Neural progenitor cell (in vitro differentiated cells): ENCODE data around the gene IL2RG. TPM values are rescaled to one million over a fixed set of nuclear protein-coding genes. Genes with fewer than 3 reads are reported as not detected.

ENCODE experiments used
- DNase-seq: peaks from one replicate; pipeline ENCODE4 v3.0.0-alpha.2; 2016; ENCODE audit warnings: low spot score
- H2AFZ ChIP-seq: fragments of 200-600 bp; sonication (generic); replicated peaks from 2 replicates; pipeline ENCODE4 v1.6.1; 2016; ENCODE audit warnings: antibody characterized with exemption
- H3F3A ChIP-seq: fragments of 200-600 bp; sonication (generic); 2 replicates; pipeline ENCODE4 v1.6.1; 2016; ENCODE audit warnings: antibody characterized with exemption, low read depth
- H3K27ac ChIP-seq: fragments of 200-600 bp; sonication (generic); 2 replicates; pipeline ENCODE4 v1.5.1; 2016; ENCODE audit warnings: mild to moderate bottlenecking
- H3K27me3 ChIP-seq: fragments of 200-600 bp; sonication (generic); 2 replicates; pipeline ENCODE4 v1.6.1; 2016; ENCODE audit warnings: mild to moderate bottlenecking, moderate library complexity
- H3K36me3 ChIP-seq: fragments of 200-600 bp; sonication (generic); 2 replicates; pipeline ENCODE4 v1.5.1; 2016
- H3K4me1 ChIP-seq: fragments of 200-600 bp; sonication (generic); 2 replicates; pipeline ENCODE4 v1.6.1; 2016; ENCODE audit warnings: mixed run types
- H3K4me2 ChIP-seq: fragments of 200-600 bp; sonication (generic); 2 replicates; pipeline ENCODE4 v1.6.1; 2016
- H3K4me3 ChIP-seq: fragments of 200-600 bp; sonication (generic); 2 replicates; pipeline ENCODE4 v1.5.1; 2016
- H3K79me2 ChIP-seq: fragments of 200-600 bp; sonication (generic); 2 replicates; pipeline ENCODE4 v1.6.1; 2016; ENCODE audit warnings: low read depth
- H3K9ac ChIP-seq: fragments of 200-600 bp; sonication (generic); 2 replicates; pipeline ENCODE4 v1.6.1; 2016
- H3K9me3 ChIP-seq: fragments of 200-600 bp; sonication (generic); 2 replicates; pipeline ENCODE4 v1.5.1; 2016; ENCODE audit warnings: low read depth
- H4K20me1 ChIP-seq: fragments of 200-600 bp; sonication (generic); 2 replicates; pipeline ENCODE4 v1.6.1; 2016; ENCODE audit warnings: low read depth
- H3K27ac Mint-ChIP-seq: 3 replicates; pipeline ENCODE4 v1.8.0; 2021; ENCODE audit warnings: mixed read lengths
- H3K27me3 Mint-ChIP-seq: 2 replicates; pipeline ENCODE4 v1.8.0; 2022; ENCODE audit warnings: low read depth, mild to moderate bottlenecking, inconsistent platforms, moderate library complexity, mixed read lengths; ENCODE audit not compliant: insufficient read depth
- H3K36me3 Mint-ChIP-seq: 3 replicates; pipeline ENCODE4 v1.8.0; 2021; ENCODE audit warnings: mixed read lengths
- H3K4me1 Mint-ChIP-seq: 3 replicates; pipeline ENCODE4 v1.8.0; 2021; ENCODE audit warnings: mixed read lengths
- H3K4me3 Mint-ChIP-seq: 3 replicates; pipeline ENCODE4 v1.8.0; 2021; ENCODE audit warnings: mild to moderate bottlenecking, moderate library complexity, mixed read lengths
- H3K9me3 Mint-ChIP-seq: 3 replicates; pipeline ENCODE4 v1.8.0; 2020; ENCODE audit warnings: mixed read lengths
- EZH2 ChIP-seq: fragments of 200-600 bp; sonication (generic); IDR thresholded peaks from 2 replicates; pipeline ENCODE4 v1.6.1; 2017; ENCODE audit warnings: antibody characterized with exemption, mild to moderate bottlenecking, moderate library complexity
- EZH2phosphoT487 ChIP-seq: fragments of 200-600 bp; sonication (generic); IDR thresholded peaks from 2 replicates; pipeline ENCODE4 v1.6.1; 2017; ENCODE audit warnings: antibody characterized with exemption
- total RNA-seq: library from RNA; depleted of rRNA; stranded (reverse); fragments of >200 nt; gene quantifications from 2 replicates; pipeline ENCODE4 v1.2.3, GENCODE V29; 2015; ENCODE audit warnings: low replicate concordance
- TF ChIP-seq, protein P1 (sequence below): fragments of 200-600 bp; sonication (generic); IDR thresholded peaks from 2 replicates; pipeline ENCODE4 v1.5.1; 2017; ENCODE audit warnings: antibody characterized with exemption, mild to moderate bottlenecking

IL2RG gene
- total RNA-seq, 1 donor from 2014 or later = not detected

DNA sequence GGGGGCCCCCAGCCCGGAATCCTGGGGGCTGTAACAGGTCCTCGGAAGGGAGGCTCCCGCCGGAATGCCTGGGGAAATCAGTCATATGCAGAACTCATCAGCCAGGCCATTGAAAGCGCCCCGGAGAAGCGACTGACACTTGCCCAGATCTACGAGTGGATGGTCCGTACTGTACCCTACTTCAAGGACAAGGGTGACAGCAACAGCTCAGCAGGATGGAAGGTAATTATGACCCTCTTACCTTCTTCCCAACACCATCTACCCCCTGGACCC, 14.7 kb downstream of the IL2RG start:
- no peak for TF ChIP-seq EZH2
- no peak for TF ChIP-seq EZH2phosphoT487
- TF ChIP-seq, protein P1, sequence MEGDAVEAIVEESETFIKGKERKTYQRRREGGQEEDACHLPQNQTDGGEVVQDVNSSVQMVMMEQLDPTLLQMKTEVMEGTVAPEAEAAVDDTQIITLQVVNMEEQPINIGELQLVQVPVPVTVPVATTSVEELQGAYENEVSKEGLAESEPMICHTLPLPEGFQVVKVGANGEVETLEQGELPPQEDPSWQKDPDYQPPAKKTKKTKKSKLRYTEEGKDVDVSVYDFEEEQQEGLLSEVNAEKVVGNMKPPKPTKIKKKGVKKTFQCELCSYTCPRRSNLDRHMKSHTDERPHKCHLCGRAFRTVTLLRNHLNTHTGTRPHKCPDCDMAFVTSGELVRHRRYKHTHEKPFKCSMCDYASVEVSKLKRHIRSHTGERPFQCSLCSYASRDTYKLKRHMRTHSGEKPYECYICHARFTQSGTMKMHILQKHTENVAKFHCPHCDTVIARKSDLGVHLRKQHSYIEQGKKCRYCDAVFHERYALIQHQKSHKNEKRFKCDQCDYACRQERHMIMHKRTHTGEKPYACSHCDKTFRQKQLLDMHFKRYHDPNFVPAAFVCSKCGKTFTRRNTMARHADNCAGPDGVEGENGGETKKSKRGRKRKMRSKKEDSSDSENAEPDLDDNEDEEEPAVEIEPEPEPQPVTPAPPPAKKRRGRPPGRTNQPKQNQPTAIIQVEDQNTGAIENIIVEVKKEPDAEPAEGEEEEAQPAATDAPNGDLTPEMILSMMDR = no peak
- Histone ChIP-seq H2AFZ (peak overlapping the region; percentile 36), H3K27ac (no peak overlapping the region), H3K27me3 (peaks cover 52% of the 10 kb centered on the region), H3F3A (peaks cover 4% of the 10 kb centered on the region), H4K20me1 (peaks cover 2% of the 10 kb centered on the region), H3K4me1 (peaks cover 6% of the 10 kb centered on the region), H3K79me2 (no peaks in the 10 kb centered on the region), H3K4me2 (peak overlapping the region; percentile 78), H3K9me3 (no peaks in the 10 kb centered on the region), H3K4me3 (peak overlapping the region; percentile 60), H3K9ac (no peak overlapping the region), H3K36me3 (no peaks in the 10 kb centered on the region)
- Mint-ChIP-seq H3K9me3 (peaks cover 5% of the 10 kb centered on the region), H3K27ac (no peak overlapping the region), H3K4me1 (peaks cover 16% of the 10 kb centered on the region), H3K36me3 (no peaks in the 10 kb centered on the region), H3K27me3 (peaks cover 12% of the 10 kb centered on the region), H3K4me3 (peak overlapping the region; percentile 90)
- no peak for DNase-seq

DNA sequence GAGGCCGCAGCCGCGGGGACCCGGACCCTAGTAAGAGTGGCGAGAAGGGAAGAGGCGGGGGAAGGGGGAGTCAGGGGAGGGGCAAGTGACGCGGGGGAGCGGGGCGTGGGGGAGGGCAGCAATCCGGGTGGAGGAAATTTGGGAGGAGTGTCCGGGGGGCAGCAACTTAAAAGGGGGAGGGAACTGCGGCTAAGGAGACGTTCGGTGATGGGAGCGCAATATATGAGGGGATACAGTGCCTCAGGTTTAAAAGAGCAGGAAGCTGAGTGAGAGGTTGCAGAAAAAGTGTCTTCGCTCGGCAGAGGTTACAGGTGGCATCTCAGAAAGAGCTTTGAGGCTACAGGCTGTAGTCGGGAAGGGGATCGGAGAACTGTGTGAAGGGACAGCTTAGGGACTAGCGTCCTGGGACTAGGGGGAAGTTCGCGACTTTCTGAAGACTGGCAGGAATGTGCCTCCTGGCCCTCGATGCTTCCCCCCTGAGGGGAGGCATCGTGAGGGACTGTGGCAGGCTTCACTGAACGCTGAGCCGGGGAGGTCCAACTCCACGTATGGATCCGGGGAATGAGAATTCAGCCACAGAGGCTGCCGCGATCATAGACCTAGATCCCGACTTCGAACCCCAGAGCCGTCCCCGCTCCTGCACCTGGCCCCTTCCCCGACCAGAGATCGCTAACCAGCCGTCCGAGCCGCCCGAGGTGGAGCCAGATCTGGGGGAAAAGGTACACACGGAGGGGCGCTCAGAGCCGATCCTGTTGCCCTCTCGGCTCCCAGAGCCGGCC, 15.2 kb downstream of the IL2RG start:
- peaks cover 52% of the 10 kb centered on the region for H3K27me3 ChIP-seq
- H3K36me3 ChIP-seq = no peaks in the 10 kb centered on the region
- peaks cover 2% of the 10 kb centered on the region for H4K20me1 ChIP-seq
- Mint-ChIP-seq H3K4me1 (peaks cover 16% of the 10 kb centered on the region), H3K27ac (no peak overlapping the region), H3K4me3 (peak overlapping the region; percentile 90), H3K9me3 (peaks cover 10% of the 10 kb centered on the region), H3K27me3 (peaks cover 12% of the 10 kb centered on the region), H3K36me3 (no peaks in the 10 kb centered on the region)
- H3K9me3 ChIP-seq = no peaks in the 10 kb centered on the region
- peak overlapping the region; percentile 78 for H3K4me2 ChIP-seq
- peak; percentile 58 for DNase-seq
- peak overlapping the region; percentile 36 for H2AFZ ChIP-seq
- no peak overlapping the region for H3K9ac ChIP-seq
- peaks cover 6% of the 10 kb centered on the region for H3K4me1 ChIP-seq
- TF ChIP-seq EZH2 (no peak), EZH2phosphoT487 (no peak)
- TF ChIP-seq, protein P1 = no peak
- peak overlapping the region; percentile 60 for H3K4me3 ChIP-seq
- H3K79me2 ChIP-seq = no peaks in the 10 kb centered on the region
- no peak overlapping the region for H3K27ac ChIP-seq
- peaks cover 4% of the 10 kb centered on the region for H3F3A ChIP-seq

DNA sequence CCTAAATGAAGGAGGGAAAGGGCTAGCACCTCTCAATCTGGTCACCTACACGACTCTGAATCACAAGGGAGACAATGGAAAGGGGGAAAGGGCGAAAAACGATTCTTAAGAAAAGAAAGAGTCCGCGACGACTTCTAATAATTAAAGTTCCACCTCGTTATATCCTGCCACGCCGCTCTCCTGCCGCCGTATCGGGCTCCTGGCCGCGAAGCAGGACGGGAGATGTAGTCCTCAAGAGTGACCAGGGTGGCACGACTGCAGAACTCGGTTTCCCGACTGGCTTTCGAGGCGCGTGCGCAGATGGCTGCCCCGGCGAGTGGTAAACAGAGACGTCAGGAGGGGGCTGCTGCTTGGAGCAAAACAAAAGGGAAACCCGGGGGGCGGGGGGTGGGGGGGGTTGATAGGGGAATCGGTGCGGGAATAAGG, 15.8 kb downstream of the IL2RG start, which contains the start of gene FOXO4:
Gene FOXO4 (plus strand): TSS at position 297 of the 426 bp plus-strand sequence. CDS start 678 bp downstream, outside the sequence.
- peak; percentile 93 for DNase-seq
- TF ChIP-seq, protein P1 = no peak
- no peak for TF ChIP-seq EZH2
- TF ChIP-seq EZH2phosphoT487 = no peak
- Histone ChIP-seq H3F3A (peaks cover 4% of the 10 kb centered on the region), H4K20me1 (peaks cover 2% of the 10 kb centered on the region), H3K9me3 (no peaks in the 10 kb centered on the region), H3K4me3 (peak within 1 kb of the TSS; percentile 60), H3K4me2 (peak within 1 kb of the TSS; percentile 82), H3K36me3 (no peaks in the 10 kb centered on the region), H3K27me3 (peaks cover 47% of the 10 kb centered on the region), H3K27ac (no peak within 1 kb of the TSS), H2AFZ (peak within 1 kb of the TSS; percentile 91), H3K9ac (no peak within 1 kb of the TSS), H3K4me1 (peaks cover 6% of the 10 kb centered on the region), H3K79me2 (no peaks in the 10 kb centered on the region)
- peaks cover 12% of the 10 kb centered on the region for H3K9me3 Mint-ChIP-seq
- peaks cover 12% of the 10 kb centered on the region for H3K27me3 Mint-ChIP-seq
- no peak within 1 kb of the TSS for H3K27ac Mint-ChIP-seq
- H3K36me3 Mint-ChIP-seq = no peaks in the 10 kb centered on the region
- H3K4me3 Mint-ChIP-seq = peak within 1 kb of the TSS; percentile 90
- H3K4me1 Mint-ChIP-seq = peaks cover 16% of the 10 kb centered on the region
